A549 treated with CORT108297 at 1 μM for 4 hours (cell line): ENCODE results near the gene ZNF664. TPM values are rescaled to one million over a fixed set of nuclear protein-coding genes. Genes with fewer than 3 reads are reported as not detected.

Source experiments
- total RNA-seq: library from RNA; stranded (reverse); fragments of 200-300 nt; extraction: Qiagen RNA extraction; gene quantifications from 5 replicates; pipeline ENCODE4 v1.2.3, GENCODE V29; 2022

The ZNF664 gene
- 53.9 to 68.5 TPM (median 62.0 TPM) in 5 replicates for total RNA-seq

DNA sequence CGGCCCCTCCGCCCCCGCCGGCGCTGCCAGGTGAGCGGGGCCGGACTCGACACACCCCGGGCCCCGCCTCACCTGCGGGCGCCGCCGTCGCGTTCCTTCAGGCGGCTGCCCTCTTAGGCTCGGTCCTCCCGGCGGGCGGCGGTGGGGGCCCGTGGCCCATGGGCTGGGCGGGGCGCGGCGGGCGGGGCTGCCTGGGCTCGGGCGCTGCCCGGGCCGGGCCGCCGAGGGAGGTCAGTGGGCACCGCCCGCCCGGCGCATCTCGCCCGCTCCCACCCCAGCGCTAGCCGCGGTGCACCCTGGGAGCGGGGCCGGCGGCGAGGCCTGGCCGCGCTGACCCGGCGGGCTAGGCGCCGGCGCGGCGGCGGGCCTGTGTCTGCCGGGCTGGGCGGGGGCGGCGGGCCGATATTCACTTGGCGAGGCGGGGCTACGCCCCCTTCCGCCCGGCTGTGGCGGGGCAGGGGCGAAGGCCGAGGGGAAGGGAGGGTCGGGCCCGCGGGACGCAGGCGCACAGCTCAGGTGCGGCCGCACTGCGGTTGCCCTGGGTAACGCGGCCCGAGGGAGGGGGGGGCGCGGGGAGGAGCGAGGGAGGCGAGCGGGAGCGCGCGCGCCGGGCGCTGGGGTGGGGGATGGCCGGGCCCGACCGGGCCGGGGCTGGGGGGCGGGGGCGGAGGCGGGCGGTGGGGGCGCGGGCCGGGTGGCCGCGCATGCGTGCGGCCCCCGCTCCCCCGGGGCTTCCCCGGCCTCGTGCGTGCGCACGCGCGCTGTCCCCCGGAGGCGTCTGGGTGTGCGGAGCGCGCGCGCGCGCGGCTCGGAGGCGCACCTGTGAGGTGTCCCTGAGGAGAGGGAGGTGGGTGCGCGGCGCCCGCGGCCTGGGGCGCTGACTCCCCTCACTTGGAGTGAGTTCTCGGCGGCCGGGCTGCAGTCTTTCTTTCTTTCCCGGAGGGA lies at the start of gene ZNF664, which contains the start of gene CCDC92:
ZNF664 (plus strand) TSS at position 759 of the 945 bp plus-strand sequence. CDS start 38,930 bp downstream, outside the sequence.
CCDC92 (minus strand) TSS at position 375 of the 945 bp plus-strand sequence. CDS start 28,526 bp downstream, outside the sequence.

Other genes starting within 250 kb of the ZNF664 start
- 0.14 to 0.26 TPM (median 0.17 TPM) in 5 replicates for gene DNAH10, start 210.9 kb upstream of the ZNF664 start, total RNA-seq
- 18.7 to 25.3 TPM (median 24.2 TPM) in 5 replicates for gene CCDC92, start 384 bp upstream of the ZNF664 start, total RNA-seq